LHCN-M2 (cell line): ENCODE measurements around the gene CRACDL. TPM values are rescaled to one million over a fixed set of nuclear protein-coding genes. Genes with fewer than 3 reads are reported as not detected.

Source experiments
- DNase-seq: peaks from one replicate; pipeline ENCODE4 v3.0.0-alpha.2; 2012; ENCODE audit warnings: low read depth
- total RNA-seq: library from RNA; depleted of rRNA; stranded (reverse); fragments of >200 nt; gene quantifications from 2 replicates; pipeline ENCODE4 v1.2.3, GENCODE V29; 2014

CRACDL gene
- total RNA-seq, 1 experiment from 2014 or later = not detected

- DNase-seq = no peak
These were observed 132.4 kb downstream of the CRACDL start for GRCh38 chr2:98803405-98804264.

- DNase-seq = no peak
These were observed 133.7 kb downstream of the CRACDL start for GRCh38 chr2:98802344-98802743.

- DNase-seq = no peak
These were observed 134.1 kb downstream of the CRACDL start for GRCh38 chr2:98801921-98802321.

- DNase-seq = no peak
These were observed 134.7 kb downstream of the CRACDL start for GRCh38 chr2:98801286-98801685.

GRCh38 chr2:98800330-98801064, 135.5 kb downstream of the CRACDL start:
- DNase-seq = peak; percentile 14

GRCh38 chr2:98799375-98800329, 136.4 kb downstream of the CRACDL start:
- DNase-seq = no peak

GRCh38 chr2:98796775-98797544, 139.1 kb downstream of the CRACDL start:
- DNase-seq = no peak

GRCh38 chr2:98795891-98796676, 139.9 kb downstream of the CRACDL start:
- no peak for DNase-seq

- no peak for DNase-seq
These were observed 141.9 kb downstream of the CRACDL start for GRCh38 chr2:98793897-98794830.

- DNase-seq = no peak
These were observed 142.8 kb downstream of the CRACDL start for GRCh38 chr2:98793275-98793674.

- DNase-seq = no peak
These were observed 145.8 kb downstream of the CRACDL start for GRCh38 chr2:98790221-98790620.

GRCh38 chr2:98787700-98788099, 148.3 kb downstream of the CRACDL start:
- DNase-seq = no peak

GRCh38 chr2:98786179-98786578, 149.8 kb downstream of the CRACDL start:
- DNase-seq = no peak

GRCh38 chr2:98782570-98782969, 153.5 kb downstream of the CRACDL start:
- no peak for DNase-seq

GRCh38 chr2:98781822-98782221, 154.2 kb downstream of the CRACDL start:
- no peak for DNase-seq

- DNase-seq = no peak
These were observed 157.1 kb downstream of the CRACDL start for GRCh38 chr2:98778741-98779483.

- no peak for DNase-seq
These were observed 157.9 kb downstream of the CRACDL start for GRCh38 chr2:98778151-98778550.

GRCh38 chr2:98777710-98778109, 158.3 kb downstream of the CRACDL start:
- no peak for DNase-seq
